GM10266 (cell line): ENCODE measurements around the gene LTA.
A peak's percentile ranks its signal among the peaks of the same experiment; 100 is the strongest.

Experiments
- DNase-seq: peaks from one replicate; pipeline ENCODE4 v3.0.0; 2012; ENCODE audit errors: extremely low spot score
- TF ChIP-seq, protein P1 (sequence below): IDR thresholded peaks from 2 replicates; pipeline ENCODE4 v1.5.1; 2012; ENCODE audit warnings: mild to moderate bottlenecking, low read depth; ENCODE audit not compliant: control insufficient read depth, insufficient read depth; ENCODE audit errors: missing control alignments

The LTA gene

DNA sequence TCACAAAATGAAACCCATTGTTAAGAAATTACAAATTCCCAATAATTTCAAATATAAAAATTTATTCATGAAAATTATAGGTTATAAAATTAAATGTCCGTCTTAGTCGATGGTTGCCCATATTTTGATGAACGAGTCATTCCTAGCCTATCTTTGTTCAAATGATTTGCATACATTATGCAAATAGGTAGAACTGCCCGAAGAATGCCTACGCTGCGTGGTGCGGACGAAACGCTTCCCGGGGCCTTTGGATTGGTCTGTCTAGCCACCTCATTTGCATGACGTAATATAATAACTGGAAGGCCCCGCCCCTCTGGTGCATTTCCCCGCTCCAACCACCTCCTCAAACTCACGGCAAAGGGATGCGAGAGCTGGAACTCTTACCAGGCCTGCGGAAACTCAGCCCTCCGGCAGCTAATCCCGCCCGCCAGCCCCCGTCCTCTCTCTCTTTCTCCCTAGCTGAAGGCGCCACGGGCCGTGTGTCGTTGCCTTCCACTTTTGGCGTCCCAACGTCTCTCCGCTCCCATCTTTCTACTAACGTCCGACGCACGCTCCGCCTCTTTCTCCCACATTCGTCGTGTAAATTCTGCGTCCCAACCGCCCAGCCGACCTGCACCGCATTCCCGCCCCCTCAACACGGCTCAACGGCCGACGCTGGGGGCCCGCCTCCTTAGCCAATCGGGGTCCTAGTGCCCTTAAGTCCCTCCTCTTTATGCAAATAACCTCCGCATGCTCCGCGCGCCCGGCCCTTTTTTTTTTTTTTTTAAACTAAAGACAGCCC is 47.9 kb downstream of the LTA start:
- peak; percentile 87 for DNase-seq

GRCh38 chr6:31620586-31621319 is 48.7 kb downstream of the LTA start, which contains the start of gene PRRC2A:
TSS of gene PRRC2A (plus strand) at chr6:31620715. CDS start at chr6:31622790, 2,075 bp downstream.
- peak; percentile 99 for DNase-seq
- TF ChIP-seq, protein P1, sequence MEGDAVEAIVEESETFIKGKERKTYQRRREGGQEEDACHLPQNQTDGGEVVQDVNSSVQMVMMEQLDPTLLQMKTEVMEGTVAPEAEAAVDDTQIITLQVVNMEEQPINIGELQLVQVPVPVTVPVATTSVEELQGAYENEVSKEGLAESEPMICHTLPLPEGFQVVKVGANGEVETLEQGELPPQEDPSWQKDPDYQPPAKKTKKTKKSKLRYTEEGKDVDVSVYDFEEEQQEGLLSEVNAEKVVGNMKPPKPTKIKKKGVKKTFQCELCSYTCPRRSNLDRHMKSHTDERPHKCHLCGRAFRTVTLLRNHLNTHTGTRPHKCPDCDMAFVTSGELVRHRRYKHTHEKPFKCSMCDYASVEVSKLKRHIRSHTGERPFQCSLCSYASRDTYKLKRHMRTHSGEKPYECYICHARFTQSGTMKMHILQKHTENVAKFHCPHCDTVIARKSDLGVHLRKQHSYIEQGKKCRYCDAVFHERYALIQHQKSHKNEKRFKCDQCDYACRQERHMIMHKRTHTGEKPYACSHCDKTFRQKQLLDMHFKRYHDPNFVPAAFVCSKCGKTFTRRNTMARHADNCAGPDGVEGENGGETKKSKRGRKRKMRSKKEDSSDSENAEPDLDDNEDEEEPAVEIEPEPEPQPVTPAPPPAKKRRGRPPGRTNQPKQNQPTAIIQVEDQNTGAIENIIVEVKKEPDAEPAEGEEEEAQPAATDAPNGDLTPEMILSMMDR = no peak

More for the DNA sequence above, 47.9 kb downstream of the LTA start:
- TF ChIP-seq, protein P1 = no peak

- no peak for DNase-seq
- TF ChIP-seq, protein P1 = no peak
Measured at GRCh38 chr6:31621320-31621939, 49.3 kb downstream of the LTA start.

DNA sequence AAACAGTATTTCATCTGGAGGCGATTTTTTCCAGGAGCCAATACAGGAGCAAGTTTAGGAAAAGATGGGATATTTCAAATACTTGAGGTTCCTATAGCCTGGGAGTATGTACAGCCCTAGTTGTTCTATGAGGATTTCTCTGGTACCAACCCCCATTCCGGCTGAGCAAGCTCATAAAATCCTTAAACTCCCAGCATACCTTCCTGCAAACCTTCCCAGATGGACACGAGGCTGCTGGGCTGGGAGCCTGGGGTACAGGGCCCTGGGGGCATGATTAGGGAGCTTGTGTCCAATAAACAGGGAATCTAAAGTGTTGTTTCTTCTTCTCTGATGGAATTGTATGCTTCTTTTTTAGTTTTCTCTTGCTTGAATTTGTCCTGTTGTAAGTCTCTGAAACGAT is 49.9 kb downstream of the LTA start:
- DNase-seq = no peak

GRCh38 chr6:31622684-31623091 is 50.6 kb downstream of the LTA start:
- DNase-seq = no peak
- TF ChIP-seq, protein P1 = no peak

More for the DNA sequence above, 49.9 kb downstream of the LTA start:
- TF ChIP-seq, protein P1 = no peak
